ENCODE measurements around the gene C5. TPM values are rescaled to one million over a fixed set of nuclear protein-coding genes. Genes with fewer than 3 reads are reported as not detected.

C5 gene
- total RNA-seq, 4 donors from 2014 or later = 0.20 to 3.4 (median 1.9) TPM

GRCh38 chr9:120936011-120936763 lies 113.9 kb downstream of the C5 start:
- TF ChIP-seq CTCF (IDR thresholded peaks at IDR 0.05) (peak; percentile 87 to 92 (median 89)), POLR2A (IDR thresholded peaks at IDR 0.05) (no peak), POLR2AphosphoS5 (IDR thresholded peaks at IDR 0.05) (peak; percentile 64 to 70 (median 68)), EP300 (IDR thresholded peaks at IDR 0.05; ENCODE audit: low read depth) (no peak)
- Histone ChIP-seq H3K27ac (peak overlapping the region; percentile 75 to 91 (median 86)), H3K9me3 (no peaks in the 10 kb centered on the region), H3K36me3 (no peaks in the 10 kb centered on the region), H3K27me3 (no peaks in the 10 kb centered on the region), H3K4me3 (no peak overlapping the region), H3K4me1 (peaks cover 24 to 51% (median 28%) of the 10 kb centered on the region in 4 donors)
- in situ Hi-C loops (cut with MboI; ENCODE audit: low pct_ligation_motif_present in 1 of 4, low pct_unique_long_range_greater_than_20kb in 1 of 4, low sequenced_read_pairs in 3 of 4) = loop anchor here (5.0 to 25.0 kb wide), 2 partner anchors 64 to 174 kb away; no protein-coding TSS in a partner anchor
- intact Hi-C loops (cut with DNase I; ENCODE audit: low total_unique reads) = no loop called here
- peak; percentile 96 for DNase-seq
- WGBS, 2 donors (ENCODE audit: low coverage in 1 of 2) = 9 to 11% methylated on average over 6 to 10 of the region's 10 CpGs

DNA sequence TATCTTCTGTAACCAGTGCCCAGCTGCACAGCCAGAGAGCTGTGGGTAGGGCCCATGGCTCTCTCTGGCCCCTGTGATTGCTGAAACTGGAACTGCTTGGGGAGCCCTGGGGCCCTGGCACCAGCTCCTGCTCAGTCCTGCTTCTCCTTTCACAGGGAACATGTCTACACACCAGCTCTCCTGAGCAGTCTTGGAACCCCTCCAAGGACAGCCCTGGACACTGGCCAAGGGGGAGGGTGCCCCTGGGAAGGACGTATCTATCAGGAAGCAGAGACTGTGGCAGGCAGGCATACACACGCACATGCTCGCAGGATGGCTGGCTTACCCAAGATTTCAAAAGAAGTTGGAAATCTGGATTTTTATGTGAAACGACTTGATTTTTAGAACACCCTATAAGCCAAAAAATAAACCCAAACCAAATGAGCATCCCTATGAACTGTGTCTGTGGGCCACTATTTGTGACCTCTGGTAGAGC lies 114.7 kb downstream of the C5 start:
- H3K4me1 ChIP-seq = peaks cover 25 to 56% (median 28%) of the 10 kb centered on the region in 4 donors
- H3K9me3 ChIP-seq = no peaks in the 10 kb centered on the region
- WGBS, 2 donors (ENCODE audit: low coverage in 1 of 2) = 14 to 20% methylated on average over 2 to 4 of the region's 4 CpGs
- H3K27ac ChIP-seq = peak overlapping the region; percentile 75 to 91 (median 86)
- H3K27me3 ChIP-seq = no peaks in the 10 kb centered on the region
- intact Hi-C loops (cut with DNase I; ENCODE audit: low total_unique reads) = loop anchor here (2.0 kb wide), 1 partner anchor 59 kb away; the partner anchor contains the start of gene PHF19
- peak; percentile 96 for DNase-seq
- H3K4me3 ChIP-seq = no peak overlapping the region
- no peaks in the 10 kb centered on the region for H3K36me3 ChIP-seq
- TF ChIP-seq POLR2A (IDR thresholded peaks at IDR 0.05) (peak; percentile 46), EP300 (IDR thresholded peaks at IDR 0.05; ENCODE audit: low read depth) (no peak), POLR2AphosphoS5 (IDR thresholded peaks at IDR 0.05) (peak; percentile 61 to 86 (median 77)), CTCF (IDR thresholded peaks at IDR 0.05) (no peak)
- in situ Hi-C loops (cut with MboI; ENCODE audit: low pct_ligation_motif_present in 1 of 4, low pct_unique_long_range_greater_than_20kb in 1 of 4, low sequenced_read_pairs in 3 of 4) = loop anchor here (5.0 to 25.0 kb wide), 2 partner anchors 63 to 173 kb away; no protein-coding TSS in a partner anchor

GRCh38 chr9:120934281-120934680 lies 115.8 kb downstream of the C5 start:
- TF ChIP-seq EP300 (IDR thresholded peaks at IDR 0.05; ENCODE audit: low read depth) (no peak), POLR2A (IDR thresholded peaks at IDR 0.05) (no peak), POLR2AphosphoS5 (IDR thresholded peaks at IDR 0.05) (no peak), CTCF (IDR thresholded peaks at IDR 0.05) (no peak)
- in situ Hi-C loops (cut with MboI; ENCODE audit: low pct_ligation_motif_present in 1 of 4, low pct_unique_long_range_greater_than_20kb in 1 of 4, low sequenced_read_pairs in 3 of 4) (loop anchor here in 3 of 4 donors (25.0 kb wide), 1 partner anchor 172 kb away; no protein-coding TSS in a partner anchor), intact Hi-C loops (cut with DNase I; ENCODE audit: low total_unique reads) (loop anchor here (2.0 kb wide), 1 partner anchor 57 kb away; the partner anchor contains the start of gene PHF19)
- WGBS, 2 donors (ENCODE audit: low coverage in 1 of 2) = 35 to 53% methylated on average over 3 of the region's 3 CpGs
- peak overlapping the region; percentile 75 to 91 (median 86) for H3K27ac ChIP-seq
- no peak for DNase-seq
- no peaks in the 10 kb centered on the region for H3K9me3 ChIP-seq
- no peaks in the 10 kb centered on the region for H3K27me3 ChIP-seq
- no peak overlapping the region for H3K4me3 ChIP-seq
- no peaks in the 10 kb centered on the region for H3K36me3 ChIP-seq
- peaks cover 25 to 60% (median 31%) of the 10 kb centered on the region in 4 donors for H3K4me1 ChIP-seq

Data from transverse colon (tissue), 4 donors.